HG03159 (cell line): ENCODE measurements around the gene ANO8.
A peak's percentile ranks its signal among the peaks of the same experiment; 100 is the strongest.
"Not testable (repeated sequence)": the region's sequence is repeated elsewhere in the genome, so short reads cannot be mapped to it uniquely, and the experiment has no call there.

Experiments used
- ATAC-seq: cut with Tn5 transposase; IDR thresholded peaks from one replicate; pipeline ENCODE4 v1.9.1; 2021; ENCODE audit warnings: mild to moderate bottlenecking, moderate library complexity; ENCODE audit not compliant: unreplicated experiment

Gene ANO8

DNA sequence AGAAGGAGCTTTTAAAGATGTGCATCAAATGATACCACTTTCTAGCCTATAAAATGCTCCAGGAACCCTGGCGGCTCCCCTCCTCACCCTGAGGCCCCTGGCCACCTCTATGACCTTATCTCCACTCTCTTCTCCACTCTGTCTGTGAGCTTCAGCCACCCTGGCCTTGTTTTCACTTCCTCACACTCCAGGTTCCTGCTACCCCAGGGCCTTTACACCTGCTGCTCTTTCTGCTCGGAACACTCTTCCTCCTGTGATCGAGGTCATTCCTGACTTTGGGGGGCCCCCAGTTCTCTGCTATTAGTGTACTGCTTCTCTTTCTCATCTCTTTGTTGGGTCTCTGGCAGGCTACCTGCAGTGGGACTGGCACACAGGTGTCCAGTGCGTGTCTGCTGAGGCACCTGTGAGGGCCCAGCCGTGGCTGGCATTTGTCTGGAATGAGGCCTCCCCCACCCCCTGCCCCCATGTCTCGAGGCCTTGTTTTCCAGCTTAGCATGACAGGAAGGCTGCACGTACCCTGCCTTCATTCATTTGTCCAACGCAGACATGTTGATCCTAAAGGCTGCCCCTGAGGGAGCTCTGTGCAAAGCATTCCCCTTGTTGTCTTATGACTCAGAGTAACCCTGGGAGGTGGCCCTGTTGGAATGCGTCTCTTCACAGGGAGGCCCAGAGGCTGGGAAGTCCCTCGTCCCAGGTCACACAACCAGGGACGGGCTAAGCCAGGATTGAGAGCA is 23.0 kb downstream of the ANO8 start:
- no peak for ATAC-seq

DNA sequence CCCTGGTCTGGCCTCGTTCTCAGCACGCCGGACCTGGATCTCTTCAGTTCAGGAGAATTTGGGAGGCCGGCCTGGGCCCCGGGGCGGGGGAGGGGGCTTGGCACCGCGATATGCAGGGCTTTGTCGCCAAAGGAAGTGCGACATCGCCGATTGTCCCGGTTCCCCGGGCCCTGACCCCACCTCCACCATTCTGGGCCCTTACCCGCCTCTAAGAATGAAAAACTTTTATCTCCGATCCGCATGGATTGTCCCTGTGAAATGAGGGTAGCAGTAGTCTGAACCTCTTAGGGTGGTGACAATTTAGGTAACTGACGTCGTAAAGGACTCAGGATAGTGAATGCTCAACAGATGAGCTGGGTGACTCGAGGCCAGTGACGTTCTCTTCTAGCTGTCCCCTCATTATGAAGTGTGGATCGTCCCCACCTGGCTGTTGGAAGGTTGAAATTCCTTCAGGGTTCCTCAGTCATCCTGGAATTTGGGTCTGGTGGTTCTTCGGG is 24.6 kb downstream of the ANO8 start:
- no peak for ATAC-seq

DNA sequence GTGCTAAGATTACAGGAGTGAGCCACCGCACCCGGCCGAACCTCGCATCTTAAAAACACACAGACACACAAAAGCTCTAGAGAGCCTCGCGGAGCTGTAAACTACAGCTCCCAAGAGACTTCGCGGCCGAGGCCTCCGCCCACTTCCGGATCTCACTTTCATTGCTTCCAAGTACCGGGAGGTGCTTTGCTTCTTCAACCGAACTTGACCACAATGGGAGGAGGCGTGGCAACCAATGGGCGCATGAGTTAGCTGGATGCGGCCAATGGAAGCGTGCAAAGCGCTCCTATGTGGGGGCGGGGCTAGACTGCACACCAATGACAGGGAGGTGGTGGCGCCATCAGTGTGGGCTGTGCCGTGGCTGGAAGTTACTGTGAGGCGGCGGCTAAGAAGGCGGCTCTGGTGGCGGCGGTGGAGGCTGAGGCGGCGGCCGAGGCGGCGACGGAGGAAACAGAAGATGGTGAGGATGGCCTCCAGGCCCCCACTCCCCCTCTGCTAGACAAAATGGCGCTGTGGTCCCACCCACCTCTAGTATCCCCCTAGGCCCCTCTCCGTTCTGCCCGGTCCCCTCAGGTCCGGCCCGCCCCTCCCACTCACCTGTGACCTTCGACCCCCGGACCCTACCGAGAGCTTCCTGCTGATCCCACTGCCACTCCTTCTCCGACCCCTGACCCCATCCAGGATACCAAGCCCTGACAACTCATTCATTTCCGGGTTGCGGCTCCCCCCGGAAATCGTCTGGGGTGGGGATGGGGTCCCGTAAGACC is 25.3 kb downstream of the ANO8 start, which contains the start of gene DDA1:
TSS of gene DDA1 (plus strand) at position 366 of the 767 bp plus-strand sequence. CDS start at position 458, 92 bp downstream.
- peak; percentile 67 for ATAC-seq

DNA sequence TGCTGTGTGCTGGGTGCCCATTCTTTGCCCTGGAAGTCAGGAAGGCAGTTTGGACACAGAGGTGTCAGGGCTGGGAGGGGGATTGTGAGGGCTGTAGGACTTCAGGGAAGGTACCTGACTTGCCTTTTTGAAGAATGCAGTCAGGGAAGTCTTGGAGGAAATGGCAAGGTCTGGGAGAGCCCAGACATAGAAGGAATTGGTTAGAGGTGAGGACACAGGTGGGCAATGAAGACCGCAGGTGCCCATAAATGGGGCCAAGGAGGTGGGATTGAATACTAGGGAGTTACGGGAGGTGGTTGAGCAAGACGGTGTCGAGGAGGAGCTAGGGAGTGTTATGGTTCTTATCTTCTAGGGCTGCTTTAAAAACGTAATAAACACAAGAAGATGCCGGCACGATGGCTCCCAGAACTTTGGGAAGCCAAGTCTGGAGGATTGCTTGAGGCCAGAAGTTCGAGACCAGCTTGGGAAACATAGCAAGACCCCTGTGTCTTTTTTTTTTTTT is 26.7 kb downstream of the ANO8 start:
- no peak for ATAC-seq

DNA sequence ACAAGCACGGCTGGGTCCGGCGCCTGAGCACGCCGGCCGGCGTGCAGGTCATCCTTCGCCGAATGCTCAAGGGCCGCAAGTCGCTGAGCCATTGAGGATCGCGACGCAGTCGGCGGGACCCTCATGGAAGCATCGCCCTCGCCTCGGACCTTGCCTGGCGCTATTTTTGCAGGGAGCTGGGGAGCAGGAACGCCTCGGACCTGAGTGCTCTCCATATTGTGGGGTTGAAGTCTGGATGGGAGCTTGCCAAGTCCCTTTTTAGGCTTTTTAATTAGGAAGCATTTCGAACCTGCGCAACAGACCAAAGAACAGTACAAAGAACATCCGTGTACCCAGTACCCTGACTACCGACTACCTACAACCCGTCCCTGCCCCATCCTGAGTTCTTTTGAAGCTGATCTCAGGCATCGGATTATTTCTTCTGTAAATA is 28.4 kb downstream of the ANO8 start:
- no peak for ATAC-seq

DNA sequence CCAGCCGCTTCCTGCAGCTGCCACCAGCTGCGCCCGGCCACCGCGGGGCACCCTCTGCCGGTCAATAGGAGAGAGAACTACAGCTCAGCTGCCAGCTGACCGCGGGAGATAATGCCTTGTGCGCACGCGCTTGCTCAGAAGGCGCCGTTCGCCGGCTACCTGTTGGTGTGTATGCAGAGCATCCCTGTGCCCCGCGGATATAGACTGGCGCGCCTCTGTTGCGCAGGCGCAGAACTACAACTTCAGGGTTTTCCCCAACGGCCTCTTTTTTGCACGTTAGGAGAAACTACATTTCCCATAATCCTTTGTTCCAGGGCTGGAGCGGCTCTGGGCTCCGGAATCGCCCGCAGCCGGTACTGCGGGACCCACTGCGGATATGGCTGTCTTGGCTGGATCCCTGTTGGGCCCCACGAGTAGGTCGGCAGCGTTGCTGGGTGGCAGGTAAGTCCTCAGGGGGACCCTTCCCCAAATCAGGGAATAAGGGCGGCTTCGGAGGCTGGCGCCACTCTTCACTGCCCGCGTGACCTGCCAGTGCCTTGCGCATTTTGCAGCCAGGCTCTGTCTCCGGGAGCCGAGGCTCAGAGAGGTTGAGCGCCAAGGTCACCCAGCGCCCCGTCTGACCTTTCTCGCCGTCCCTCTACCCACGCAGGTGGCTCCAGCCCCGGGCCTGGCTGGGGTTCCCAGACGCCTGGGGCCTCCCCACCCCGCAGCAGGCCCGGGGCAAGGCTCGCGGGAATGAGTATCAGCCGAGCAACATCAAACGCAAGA is 29.0 kb downstream of the ANO8 start, which contains the start of gene MRPL34:
TSS of gene MRPL34 (plus strand) at position 356 of the 768 bp plus-strand sequence. CDS start at position 377, 21 bp downstream.
- ATAC-seq = peak; percentile 43

DNA sequence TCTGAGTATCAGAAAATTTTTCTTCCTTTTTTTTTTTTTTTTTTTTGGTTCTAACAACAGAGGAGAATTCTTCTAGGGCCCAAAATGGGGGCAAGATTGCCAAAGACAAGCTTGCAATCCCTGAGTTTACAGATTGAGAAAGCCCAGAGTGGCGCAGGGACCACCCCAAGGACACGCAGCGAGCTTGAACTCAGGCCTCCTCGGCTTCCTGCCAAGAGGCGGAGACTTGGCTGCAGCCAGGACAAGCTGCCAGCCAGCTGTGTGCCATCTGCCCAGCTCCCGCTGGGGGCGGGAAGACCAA is 29.5 kb downstream of the ANO8 start:
- ATAC-seq = no peak

DNA sequence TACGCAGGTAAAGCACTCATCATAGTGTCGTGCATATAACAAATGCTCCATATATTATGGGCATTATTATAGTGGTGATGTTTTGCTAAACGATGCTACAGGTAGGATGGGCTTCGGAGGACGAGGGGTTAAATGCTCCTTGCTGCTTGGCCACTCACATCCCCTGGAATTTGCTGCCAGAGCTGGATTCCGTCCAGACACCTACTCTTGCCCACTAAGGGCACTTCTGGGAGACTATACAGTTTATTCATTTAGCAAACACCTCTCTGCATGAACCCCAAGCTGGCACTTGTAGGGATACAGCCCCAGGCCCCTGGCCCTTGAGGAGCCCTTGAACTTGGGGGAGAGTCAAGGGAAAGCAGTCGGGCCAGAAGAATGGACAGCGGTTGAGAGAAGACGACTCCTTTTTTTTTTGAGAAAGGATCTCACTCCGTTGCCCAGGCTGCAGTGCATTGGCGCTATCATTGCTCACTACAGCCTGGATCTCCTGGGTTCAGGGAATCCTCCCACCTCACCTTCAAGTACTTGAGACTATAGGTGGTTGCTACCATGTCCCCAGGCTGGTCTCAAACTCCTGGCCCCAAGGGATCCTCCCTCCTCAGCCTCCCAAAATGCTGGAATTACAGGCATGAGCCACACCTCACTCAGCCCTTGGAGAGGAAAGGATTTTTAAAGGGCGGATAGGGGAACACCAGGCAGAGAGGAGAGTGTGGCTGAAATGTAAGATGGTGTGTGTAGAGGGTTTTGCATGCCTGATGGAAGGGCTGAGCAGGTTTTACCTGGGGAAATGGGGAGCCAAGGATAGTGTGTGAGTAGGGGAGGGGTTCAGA is 30.1 kb downstream of the ANO8 start:
- ATAC-seq = no peak

DNA sequence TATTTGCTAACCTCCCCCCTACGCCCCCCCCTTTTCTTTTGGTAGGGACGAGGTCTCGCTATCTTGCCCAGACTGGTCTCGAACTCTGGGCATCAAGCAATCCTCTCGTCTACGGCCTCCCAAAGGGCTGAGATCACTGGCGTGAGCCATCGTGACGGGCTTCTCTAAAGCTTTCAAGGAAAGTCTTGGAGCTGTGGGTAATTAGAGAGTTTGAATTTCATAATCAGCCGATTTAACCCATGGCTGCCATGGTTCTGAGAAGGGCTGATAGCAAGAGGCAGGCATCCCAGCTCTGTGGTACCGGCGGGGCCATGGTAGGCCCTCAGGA is 30.8 kb downstream of the ANO8 start:
- ATAC-seq = no peak

DNA sequence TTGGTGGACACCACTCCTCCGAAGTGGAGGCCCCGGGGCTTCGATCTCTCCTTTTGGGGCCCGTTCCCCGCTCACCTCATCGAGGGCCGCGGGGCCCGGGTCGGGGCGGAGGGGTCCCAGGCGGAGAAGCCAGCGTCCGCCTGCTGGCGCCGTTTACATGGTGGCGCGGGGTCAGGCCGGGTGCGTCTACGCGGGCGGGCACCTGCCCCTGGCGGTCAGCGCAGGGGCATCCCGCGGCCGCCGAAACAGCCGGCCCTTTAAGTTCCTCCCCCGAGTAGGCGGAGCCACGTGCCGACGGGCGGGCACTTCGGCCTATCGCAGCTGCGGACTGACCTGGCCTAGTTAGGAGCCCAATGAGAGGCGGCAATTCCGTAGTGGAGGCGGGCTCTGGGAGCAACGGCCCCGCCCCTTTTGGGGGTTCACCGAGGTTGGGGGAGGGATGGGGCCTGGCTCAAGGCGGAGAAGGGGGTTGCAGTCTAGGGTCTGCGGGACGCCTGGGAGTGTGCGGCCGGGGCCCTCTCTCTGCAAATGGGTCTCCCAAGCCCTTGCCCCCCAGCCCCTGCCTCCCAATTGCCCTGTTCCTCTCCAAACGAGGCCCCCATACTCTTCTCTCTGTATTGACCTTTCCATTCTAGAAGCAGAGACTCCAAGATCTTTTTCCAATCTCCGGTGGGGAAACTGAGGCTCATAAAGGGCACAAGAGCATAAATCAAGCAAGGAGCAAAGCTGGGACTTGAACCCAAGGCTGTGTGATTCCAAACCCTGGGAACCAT is 31.3 kb downstream of the ANO8 start, which contains the start of gene ABHD8:
TSS of gene ABHD8 (minus strand) at position 259 of the 773 bp plus-strand sequence. CDS start 1,809 bp downstream, outside the sequence.
- peak; percentile 53 for ATAC-seq

DNA sequence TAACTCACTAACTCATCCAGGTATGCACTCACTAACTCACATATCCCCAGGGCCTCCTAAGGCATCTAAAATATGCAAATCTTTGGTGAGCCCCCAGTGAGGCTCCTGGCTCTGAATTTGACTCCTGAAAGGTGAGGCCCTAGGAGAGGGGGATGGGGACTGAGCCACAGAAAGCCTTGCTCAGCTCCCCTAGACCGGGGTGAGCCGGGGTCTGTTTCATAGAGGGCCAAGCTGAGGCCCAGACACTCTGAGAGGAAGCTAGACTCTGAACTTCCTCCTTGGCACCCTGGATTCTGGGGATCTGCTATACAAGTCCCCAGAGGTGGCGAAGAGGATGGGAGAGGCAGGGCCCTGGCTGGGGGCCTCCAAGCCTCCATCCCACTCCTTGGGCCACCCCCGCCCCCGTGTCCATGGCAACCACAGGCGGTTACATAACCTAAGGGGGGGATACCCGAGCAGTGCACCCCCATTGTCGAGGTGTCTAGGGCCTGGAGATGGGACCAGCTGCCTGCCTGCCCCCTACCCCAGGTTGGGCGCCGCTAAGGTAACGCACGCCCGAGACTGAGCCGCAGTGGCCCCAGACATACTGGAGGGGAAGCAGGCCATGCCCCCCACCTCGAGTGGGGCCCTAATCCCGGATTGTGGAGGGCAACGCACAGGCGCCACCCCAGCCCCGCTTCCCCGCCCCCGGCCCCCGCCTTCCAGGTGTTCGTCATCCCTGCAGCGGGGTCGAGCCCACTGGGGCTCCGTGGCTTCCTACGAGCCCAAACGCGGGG is 32.1 kb downstream of the ANO8 start:
- ATAC-seq = no peak

DNA sequence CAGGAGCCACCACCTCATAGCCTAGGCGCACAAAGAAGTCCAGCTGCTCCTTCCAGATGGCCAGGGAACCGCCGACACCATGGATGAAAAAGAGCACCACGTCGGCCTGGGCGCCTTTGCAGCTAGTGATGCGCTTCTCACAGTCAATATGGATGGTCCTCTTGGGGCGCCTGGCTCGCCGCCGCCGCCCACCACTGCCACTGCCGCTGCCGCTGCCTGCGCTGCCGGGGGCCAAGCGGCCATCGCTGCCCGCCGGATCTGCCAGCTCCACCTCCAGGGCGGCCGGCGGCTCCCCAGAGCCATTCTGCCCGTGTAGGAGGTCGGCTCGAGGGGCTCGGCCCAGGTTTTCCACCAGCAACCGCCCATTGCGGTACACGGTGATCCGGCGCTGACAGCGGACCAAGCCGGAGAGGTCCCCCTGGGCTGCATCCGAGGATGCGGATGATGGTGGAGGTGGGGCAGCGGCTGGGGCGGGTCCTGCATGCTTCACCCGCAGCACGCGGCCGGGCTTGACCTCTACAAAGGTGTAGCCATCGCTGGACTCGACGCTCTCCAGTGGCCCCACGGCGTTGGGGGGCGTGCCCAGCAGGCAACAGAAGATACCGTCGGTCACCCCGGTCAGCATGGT is 33.5 kb downstream of the ANO8 start:
- no peak for ATAC-seq

DNA sequence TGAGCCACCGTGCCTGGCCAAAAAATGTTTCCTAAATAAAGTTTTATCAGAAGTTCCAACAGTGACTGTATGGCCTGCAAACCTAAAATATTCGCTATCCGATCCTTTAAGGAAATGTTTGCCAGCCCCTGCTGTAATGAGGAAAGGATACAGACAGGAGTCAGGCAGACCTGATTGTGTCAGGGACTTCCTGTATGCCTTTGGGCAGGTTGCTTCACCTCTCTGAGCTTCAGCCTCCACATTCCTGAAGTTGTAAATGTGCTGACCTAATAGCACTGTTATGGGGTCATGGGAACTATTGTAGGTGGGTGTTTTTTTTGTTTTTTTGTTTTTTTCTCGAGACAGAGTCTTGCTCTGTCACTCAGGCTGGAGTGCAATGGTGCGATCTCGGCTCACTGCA is 37.7 kb downstream of the ANO8 start:
- no peak for ATAC-seq

DNA sequence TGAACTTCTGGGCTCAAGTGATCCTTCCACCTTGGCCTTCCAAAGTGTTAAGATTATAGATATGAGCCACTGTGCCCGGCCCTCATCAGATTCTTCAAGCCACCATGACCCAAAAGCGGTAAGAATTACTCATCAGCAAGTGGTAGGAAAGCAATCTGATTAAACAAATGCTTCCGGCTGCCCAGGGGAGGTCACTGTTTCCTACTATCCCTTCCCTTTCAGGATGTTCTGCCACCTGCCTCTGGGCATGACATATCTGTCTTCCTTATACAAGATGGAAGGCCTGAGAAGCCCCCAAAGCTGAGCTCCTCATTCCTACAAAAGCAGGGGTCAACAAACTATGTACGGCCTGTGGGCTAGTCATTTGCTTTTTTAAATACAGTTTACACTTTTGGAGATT is 38.4 kb downstream of the ANO8 start:
- ATAC-seq = no peak

DNA sequence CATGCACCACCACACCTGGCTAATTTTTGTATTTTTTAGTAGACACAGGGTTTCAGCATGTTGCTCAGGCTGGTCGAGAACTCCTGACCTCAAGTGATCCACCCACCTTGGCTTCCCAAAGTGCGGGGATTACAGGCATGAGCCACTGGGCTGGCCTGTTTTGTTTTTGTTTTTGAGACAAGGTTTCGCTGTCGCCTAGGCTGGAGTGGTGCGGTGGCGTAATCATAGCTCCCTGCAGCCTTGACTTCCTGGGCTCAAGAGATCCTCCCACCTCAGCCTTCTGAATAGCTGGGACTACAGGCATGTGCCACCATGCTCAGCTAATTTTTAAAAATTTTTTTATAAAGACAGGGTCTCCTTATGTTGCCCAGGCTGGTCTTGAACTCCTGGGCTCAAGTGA is 39.1 kb downstream of the ANO8 start:
- ATAC-seq = not testable (repeated sequence)

DNA sequence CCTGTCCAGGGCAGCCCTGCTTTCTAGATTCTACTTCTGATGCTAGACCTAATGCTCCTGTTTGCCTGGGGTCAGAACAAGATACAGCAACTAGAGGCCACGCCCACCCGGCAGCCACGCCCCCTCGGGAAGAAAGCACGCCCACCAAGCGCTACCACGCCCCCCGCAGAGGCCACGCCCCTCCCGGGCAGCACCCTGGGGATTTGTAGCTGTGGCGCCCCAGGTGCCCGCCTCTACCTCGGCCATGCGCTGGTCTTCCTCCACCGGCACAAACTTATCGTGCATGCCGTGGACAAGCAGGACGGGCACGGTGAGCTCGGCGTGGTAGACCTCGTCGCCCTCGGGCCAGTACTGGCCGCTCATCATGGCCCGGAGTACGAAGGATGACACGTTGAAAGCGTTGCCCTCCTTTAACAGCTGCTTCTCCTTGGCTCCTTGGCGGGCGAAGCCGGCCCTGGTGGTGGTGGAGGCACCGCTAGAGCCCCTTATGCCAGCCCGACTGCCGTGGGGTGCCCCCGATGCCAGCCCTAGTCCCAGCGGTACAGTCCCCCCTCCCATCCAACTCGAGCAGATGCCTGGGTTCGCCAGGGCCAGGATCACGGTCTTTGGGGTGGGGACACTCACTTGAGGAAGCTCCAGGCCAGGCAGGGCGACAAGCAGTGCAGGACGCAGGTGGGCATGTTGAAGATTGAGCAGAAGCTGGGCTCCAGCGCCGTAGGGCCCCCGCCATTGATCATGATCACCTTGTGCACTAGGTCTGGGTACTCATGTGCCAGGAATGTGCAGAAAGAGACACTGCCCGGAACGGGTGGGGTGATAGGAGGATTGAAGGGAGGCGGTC is 40.4 kb downstream of the ANO8 start:
- ATAC-seq = no peak

DNA sequence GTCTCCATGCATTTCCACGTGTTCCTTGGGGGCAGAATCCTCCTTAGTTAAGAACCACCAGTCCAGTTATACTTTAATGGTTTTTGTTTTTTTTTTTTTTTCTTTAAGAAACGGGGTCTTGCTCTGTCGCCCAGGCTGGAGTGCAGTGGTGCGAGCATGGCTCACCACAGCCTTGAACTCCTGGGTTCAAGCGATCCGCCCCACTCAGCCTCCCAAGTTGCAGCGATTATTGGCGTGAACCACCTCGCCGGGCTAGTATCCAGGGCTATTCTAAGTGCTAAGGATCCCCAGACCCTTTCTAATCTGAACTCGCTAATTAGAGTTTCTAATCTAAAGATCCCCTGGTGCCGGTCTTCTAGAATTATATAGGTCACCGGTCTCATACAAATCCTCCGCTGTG is 41.0 kb downstream of the ANO8 start:
- ATAC-seq = no peak
